Bladder microvascular endothelial cell (primary cell): ENCODE results near the gene HIVEP3. TPM values are rescaled to one million over a fixed set of nuclear protein-coding genes. Genes with fewer than 3 reads are reported as not detected.

Source experiments
- total RNA-seq: library from RNA; depleted of rRNA; stranded (reverse); fragments of >200 nt; gene quantifications from 2 replicates; pipeline ENCODE4 v1.2.3, GENCODE V29; 2014

The HIVEP3 gene
- total RNA-seq, result 0.32 and 2.1 TPM in 2 replicates

DNA sequence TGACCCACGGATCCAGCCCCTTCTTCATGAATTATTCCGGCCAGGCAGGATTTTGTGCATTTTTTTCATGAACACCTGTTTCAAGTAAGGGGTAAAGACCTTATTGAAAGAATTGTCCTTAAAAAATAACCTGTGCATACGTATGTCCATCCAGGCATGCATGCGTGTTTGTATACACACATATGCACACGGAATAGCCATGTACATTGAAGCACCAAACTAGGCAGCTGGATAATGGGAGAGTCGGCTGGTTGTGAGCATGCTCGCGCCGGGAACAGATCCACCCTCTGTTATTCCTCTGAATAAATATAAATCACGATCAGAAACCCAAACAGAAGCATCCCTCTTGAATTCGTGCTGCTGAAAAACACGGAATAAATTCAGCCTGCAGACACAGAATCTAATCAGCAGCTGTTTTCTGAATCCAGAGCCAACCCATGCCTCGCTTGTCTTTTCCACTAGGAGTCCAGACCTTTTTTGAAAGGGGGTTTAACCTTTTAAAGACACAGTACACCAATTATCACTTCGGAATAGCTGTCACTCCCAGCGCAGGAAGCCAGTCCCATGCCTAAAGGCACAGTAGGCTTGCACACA, at the start of gene HIVEP3:
TSS of gene HIVEP3 (minus strand) at position 473 of the 594 bp plus-strand sequence.

DNA sequence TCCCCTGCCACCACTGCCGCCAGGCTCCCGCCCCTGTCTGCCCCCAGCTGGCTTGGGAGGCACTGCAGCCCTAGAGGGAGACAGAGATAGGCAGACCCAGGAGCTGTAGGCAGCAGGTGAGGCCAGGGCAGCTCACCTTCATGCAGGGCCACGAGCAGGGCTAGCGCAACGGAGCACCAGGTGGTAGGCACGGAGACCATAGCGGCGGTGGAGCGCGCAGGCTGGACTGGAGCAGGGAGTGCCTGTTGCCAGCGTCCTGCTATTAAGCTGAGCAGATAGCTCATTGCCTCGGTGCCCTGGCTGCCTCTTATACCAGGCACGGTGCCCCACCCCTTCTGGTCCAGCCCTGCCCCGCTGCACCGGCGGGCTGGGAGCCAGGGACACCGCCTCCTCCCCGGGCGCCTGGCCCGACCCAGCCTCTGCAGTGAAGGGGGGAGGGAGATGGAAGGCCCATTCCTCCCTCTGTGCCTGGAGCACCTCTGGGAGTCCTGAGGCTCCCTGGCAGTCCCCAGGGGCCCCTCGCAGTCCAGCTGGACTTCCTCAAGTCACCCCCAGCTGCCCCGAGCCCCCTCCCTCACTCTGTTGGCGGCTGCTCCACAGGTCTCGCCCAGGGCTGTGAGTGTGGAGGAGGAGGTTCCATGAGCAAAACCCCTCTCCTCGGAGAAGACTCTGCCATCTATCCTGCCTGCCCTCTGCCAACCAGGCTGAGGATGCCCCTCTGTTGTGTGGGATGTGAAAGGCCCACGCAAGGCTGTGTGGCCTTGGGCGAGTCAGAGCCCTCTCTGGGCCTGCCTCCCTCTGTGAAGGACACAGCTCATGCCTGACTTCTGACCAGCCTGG, 434.1 kb downstream of the HIVEP3 start, which contains the start of gene EDN2:
TSS of gene EDN2 (minus strand) at position 282 of the 840 bp plus-strand sequence. CDS start at position 200, 82 bp downstream.

Other genes with a start within 250 kb of the HIVEP3 start
- not detected in 2 replicates for gene GUCA2B, start 234.5 kb upstream of the HIVEP3 start, total RNA-seq
- not detected in 2 replicates for gene GUCA2A, start 245.8 kb upstream of the HIVEP3 start, total RNA-seq